TTC549 (cell line): Measurements from ENCODE around the gene ABCC1.
"Not testable (repeated sequence)": the region's sequence is repeated elsewhere in the genome, so short reads cannot be mapped to it uniquely, and the experiment has no call there.

Experiments used
- FAIRE-seq: peaks from 2 replicates; lab custom pipeline; 2012; peaks lifted over from hg19 to GRCh38; lab: Jason Lieb, UNC

ABCC1 gene

DNA sequence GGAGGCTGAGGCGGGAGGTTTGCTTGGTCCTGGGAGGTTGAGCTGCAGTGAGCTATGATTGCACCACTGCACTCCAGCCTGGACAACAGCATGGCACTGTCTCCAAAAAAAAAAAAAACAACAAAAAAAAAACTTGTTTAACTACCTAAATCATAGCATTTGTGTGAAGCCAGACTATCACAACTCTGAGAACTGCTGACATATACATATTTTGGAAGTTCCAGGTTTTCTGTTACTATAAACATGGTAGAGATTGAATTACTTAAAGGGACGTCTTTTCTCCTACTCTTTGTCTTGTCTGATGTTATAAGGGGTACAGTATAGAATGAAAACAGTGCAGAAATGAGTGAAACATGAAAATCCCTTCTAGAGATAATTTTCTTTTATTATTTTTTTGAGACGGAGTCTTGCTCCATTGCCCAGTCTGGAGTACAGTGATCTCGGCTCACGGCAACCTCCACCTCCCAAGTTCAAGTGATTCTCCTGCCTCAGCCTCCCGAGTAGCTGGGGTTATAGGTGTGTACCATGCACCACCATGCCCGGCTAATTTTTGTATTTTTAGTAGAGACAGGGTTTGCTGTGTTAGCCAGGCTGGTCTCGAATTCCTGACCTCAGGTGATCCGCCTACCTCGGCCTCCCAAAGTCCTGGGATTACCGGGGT lies 18.4 kb downstream of the ABCC1 start:
- no peak for FAIRE-seq

DNA sequence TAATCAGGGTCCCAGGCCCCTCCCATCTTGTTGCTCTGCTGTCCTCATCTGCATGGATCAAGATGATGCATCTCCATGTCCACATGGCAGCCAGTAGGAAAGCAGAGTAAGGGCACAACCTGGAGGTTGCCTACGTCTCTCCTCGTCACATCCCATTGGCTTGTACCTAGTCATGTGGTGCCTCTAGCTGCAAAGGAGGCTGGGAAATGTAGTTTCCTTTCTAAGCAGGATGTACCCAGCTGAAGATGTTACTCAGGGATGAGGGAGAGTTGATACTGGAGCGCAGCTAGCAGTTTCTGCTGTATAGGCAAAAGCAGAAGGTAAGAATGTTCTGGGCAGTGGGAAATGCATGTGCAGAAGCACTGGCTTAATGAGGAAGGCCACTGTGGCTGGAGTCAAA lies 20.8 kb downstream of the ABCC1 start:
- FAIRE-seq: no peak

DNA sequence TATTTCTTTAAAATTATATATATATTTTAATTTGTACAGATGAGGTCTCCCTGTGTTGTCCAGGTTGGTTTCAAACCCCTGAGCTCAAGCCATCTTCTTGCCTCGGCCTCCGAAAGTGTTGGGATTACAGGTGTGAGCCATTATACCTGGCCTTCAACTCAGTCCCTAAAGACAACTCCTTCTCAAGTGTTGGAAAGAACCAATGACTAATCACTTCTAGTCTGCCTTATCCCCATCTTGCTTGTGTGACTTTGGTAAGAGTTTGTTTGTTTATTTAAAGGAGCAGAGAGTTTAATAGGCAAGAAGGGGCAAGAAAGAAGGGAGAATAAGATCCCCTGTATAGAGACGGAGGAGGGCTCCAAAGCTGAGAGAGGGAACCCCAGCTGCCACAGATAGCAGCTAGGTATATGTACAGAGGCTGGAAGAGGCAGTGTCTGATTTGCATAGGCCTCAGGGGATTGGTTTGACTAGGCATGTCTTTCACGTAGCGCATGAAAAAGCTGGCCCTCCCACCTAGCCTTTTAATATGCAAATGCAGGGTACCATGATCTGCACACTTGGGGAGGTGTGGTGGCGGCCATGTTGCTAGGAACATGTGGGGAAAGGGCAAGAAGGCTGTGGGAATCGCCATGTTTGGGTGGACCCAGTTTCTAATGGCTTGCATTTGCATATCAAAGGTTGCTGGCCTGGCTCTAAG lies 21.5 kb downstream of the ABCC1 start:
- FAIRE-seq: no peak

DNA sequence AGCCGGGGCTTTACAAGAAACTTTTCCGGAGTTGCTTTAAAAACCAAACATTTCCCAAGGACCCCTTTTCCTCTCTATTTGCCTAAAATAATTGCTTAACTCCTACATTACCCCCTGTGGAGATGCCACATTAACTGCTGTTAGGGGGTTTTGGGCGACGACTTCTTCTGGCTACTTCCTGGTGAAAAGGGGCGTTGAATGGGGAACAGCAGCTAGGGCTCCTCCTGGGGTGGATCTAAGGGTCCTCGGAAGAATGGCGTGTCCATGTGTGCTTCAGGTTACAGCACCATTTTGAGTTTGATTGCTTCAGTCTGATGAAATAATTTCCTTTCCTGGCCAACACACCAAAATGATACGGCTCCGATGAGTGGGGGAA lies 22.0 kb downstream of the ABCC1 start:
- no peak for FAIRE-seq

DNA sequence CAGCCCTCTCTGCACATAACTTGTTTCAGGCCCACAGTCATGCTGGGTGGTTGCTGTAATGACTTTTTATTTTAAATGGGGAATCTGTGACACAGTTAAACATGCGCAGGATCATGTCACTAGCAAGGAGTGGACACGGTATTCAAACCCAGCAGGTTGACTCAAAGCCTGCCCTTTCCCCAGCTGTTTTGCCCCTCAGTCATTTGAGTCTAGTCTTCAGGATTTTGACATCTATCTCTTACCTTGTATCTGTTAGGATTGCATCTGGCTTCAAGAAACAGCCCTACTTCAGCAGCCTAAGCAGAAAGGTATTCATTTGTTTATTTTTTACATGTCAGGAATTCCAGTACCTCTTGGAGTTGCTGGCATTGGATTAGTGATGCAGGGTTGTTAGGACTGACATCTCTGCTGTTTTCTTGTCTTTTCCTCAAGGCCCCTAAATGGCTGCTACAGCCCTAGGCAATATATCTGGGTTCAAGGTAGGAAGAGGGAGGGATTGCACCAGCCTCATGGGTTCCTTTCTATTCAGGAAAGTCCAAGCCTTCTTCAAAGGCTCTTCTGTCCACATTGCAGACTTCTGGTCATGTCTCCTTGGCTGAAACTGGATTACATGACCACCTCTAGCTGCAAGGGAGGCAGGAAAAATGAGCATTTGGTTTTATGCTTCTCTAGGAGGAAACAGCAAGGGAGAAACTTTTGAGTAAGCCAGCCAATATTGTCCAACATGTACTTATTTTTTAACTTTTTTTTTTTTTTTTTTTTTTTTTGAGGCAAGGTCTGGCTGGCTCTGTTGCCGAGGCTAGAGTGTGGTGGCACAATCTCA lies 22.8 kb downstream of the ABCC1 start:
- no peak for FAIRE-seq

DNA sequence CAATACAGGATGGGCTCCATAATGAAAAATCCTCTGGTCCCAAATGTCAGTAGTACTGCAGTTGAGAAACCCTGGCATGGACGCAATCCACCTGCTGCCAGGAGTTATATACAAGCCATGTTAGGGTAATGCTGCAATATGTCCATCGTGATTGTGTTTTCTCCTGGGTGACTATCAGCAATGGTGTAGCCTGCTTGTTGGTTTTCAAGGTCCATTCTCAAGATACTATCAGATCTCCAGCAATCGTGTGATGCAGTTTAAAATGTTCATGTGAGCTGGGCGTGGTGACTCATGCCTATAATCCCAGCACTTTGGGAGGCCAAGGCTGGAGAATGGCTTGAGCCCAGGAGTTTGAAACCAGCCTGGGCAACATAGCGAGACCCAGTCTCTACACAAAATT lies 24.0 kb downstream of the ABCC1 start:
- FAIRE-seq: no peak

DNA sequence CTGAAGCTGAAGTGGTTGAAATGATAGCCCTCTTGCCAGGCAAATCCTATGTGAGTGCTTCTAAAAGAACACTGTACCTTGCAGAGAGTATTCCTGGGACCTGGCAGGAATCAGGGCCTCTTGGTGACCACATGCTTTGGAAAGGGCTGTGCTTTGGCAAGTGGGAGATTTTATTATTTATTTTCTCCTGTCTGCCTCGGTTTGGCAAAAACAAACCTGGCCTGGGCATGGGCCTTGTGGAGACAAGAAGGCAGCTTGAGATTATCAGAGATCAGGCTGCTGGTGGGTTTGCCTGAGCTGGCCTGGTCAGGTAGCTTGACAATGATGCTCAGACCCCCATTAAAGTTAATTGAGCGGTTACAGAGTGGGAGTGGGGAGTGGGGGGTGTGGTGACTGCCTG lies 24.6 kb downstream of the ABCC1 start:
- FAIRE-seq: no peak

DNA sequence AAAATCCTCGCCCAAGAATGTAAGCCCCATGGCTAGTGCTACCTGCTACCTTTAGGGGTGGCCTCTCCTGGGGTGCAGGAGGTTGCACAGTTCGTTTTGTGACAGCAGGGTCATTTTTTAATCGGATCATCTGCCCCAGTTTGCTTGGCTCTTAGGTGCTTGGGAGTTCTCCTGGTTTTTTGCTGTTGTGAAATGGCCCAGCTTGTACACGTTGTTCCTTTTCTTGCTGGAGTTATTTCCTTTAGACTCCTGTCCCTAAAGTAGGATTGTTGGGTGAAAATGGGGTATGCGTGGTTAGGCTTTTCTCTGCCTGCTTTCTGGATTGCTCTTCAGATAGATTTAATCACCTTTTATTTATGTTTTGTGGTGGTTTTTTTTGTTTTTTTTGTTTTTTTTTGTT lies 25.8 kb downstream of the ABCC1 start:
- FAIRE-seq: no peak

DNA sequence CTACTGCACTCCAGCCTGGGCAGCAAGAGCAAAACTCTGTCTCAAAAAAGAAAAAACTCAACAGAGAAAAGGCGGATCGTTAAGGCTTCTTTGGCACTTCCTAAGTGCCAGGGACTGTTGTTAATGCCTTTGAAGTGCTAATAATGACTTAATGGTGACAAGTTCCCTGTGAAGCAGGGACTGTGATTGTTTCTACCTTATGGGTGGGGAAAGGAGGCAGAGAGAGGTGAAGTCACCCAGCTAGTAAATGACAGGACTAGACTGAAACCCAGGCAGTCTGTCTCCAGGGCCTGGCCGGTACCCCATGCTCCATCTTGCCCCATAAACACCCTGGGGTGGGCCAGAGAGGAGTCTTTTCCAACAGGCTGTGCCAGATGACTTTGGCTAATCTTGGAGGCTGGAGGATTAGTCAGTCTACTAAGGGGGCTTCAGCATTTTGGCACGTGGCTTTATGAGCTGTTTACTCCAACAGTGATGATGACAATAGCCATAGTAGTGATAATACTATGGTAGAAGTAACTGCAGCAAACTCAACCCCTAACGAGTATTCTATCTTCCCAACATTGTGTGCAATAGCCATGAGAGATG lies 26.9 kb downstream of the ABCC1 start:
- no peak for FAIRE-seq

DNA sequence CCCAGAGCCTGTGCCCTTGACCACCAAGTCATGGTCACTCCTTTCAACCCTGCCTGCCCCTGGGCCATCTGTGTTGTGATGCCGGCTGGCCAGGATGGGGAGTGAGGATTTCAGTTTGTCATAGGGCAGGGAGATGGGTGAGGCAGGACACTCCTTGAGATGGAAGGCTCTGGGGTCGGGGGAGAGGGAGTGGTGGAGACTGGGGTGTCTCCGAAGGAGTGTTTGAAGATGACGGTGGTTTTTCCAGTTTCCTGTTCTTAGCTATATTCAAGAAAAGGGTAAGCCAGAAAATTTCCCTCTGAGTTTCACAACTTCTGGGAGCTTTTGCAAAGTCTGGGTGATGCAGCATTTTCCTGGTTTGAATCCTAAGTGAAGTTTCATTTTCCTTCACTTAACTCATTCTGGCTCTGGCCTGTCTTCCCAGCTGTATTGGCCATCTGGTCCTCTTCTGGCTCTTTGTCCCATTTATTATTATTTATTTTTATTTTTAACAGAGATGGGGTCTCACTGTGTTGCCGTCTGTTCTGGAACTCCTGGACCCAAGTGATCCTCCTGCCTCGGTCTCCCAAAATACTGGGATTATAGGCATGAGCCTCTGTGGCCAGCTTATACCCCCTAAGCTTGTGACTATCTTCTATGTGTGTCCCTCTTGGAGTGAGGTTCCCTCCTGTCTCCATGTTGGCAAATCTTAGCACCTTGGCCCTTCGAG lies 27.7 kb downstream of the ABCC1 start:
- no peak for FAIRE-seq

DNA sequence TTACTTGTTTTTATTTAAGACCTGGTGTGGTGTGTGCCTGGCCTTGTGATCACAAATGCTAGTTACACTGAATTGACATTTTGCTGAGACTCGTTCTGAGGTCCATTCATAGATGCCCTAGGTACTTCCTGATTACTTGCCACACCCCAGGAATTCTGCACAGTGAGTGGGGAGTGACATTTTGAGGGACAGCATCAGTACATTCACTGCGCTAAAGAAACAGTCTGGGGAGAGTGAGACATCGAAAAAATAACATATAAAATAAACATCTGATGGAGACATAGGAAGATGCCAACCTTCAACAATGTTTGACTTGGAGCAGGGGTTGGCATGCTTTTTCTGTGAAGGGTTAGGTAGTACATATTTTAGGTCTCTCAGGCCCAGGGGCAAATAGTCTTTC lies 30.4 kb downstream of the ABCC1 start:
- no peak for FAIRE-seq

DNA sequence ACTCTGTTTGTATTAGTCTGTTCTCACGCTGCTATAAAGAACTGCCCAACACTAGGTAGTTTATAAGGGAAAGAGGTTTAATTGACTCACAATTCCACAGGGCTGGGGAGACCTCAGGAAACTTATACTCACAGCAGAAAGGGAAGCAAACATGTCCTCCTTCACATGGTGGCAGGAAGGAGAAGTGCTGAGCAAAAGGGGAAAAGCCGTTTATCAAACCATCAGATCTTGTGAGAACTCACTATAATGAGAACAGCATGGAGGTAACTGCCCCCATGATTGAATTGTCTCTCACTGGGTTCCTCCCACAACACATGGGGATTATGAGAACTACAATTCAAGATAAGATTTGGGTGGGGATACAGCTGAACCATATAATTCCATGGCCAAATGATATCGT lies 30.9 kb downstream of the ABCC1 start:
- no peak for FAIRE-seq

DNA sequence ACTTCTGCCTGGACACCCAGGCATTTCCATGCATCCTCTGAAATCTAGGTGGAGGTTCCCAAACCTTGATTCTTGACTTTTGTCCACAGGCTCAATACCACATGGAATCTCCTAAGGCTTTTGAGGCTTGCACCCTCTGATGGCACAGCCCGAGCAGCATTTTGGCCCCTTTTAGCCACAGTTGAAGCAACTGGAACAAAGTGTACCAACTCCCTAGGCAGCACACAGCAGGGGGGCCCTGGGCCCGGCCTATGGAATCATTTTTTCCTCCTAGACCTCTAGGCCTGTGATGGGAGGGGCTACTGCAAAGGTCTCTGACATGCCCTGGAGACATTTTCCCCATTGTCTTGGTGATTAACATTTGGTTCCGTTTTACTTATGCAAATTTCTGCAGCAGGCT lies 32.0 kb downstream of the ABCC1 start:
- no peak for FAIRE-seq

DNA sequence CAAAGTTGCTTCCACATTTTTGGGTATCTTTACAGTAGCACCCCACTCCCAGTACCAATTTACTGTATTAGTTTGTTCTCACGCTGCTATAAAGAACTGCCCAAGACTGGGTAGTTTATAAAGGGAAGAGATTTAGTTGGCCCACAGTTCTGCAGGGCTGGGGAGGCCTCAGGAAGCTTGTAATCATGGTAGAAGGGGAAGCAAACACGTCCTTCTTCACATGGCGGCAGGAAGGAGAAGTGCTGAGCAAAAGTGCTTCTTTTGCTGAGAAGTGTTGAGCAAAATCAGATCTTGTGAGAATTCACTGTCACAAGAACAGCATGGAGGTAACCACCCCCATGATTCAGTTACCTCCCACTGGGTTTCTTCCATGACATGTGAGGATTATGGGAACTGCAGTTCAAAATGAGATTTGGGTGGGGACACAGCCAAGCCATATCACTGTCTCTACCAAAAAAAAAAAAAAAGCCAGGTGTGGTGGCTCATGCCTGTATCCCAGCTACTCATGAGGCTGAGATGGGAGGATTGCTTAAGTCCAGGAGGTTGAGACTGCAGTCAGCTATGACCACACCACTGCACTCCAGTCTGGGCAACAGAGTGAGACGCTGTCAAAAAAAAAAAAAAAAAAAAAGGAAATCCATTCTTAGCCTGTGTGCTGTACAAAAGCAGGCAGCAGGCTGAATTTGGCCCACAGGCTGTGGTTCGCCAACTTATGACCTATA lies 32.9 kb downstream of the ABCC1 start:
- not testable (repeated sequence) for FAIRE-seq

DNA sequence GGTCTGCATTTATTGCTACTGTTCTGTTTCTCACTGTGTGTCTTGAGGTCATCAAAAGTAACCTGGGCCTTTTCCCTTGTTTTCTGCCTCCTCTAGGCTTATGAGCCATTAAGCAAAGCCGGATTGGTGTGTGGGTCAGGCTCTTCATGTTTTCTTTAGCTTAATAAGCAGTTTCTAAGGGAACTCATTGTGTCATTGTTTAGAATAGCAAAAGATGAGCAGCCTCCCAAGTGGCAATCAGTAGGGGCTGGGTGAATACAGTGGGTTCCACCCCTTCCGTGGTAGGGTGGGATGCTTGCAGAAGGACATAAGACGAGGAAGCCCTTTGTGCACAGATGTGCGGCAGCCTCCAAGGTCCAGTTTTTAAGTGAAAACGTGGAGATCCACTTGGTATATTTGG lies 34.5 kb downstream of the ABCC1 start:
- no peak for FAIRE-seq

DNA sequence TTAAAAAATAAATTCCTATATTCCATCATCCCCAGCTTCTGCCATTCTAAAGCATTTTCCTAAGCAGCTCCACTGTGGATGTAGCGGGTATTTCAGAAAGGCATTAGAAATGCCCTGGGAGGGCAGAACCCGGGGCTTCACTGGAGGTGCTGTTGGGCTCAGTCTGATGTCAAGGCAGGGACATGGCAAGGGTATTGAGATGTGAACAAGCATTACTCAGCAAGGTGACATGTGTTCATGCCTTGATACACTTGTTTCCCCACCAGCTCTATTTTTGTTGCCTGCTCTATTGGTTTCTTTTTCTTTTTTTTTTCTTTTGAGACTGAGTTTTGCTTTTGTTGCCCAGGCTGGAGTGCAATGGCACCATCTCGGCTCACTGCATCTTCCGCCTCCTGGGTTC lies 35.7 kb downstream of the ABCC1 start:
- no peak for FAIRE-seq

DNA sequence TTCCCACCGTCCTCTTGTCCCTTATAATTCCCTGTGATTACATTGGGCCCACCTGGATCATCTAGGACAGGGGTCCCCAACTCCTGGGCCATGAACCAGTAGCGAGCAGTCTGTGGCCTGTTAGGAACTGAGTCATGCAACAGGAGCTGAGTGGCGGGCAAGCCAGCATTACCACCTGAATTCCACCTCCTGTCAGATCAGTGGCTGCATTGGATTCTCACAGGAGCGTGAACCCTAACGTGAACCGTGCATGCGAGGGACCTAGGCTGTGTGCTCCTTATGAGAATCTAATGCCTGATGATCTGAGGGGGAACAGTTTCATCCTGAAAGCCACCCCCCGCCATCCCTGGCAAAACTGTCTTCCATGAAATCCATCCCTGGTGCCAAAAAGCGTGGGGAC lies 36.8 kb downstream of the ABCC1 start:
- no peak for FAIRE-seq

DNA sequence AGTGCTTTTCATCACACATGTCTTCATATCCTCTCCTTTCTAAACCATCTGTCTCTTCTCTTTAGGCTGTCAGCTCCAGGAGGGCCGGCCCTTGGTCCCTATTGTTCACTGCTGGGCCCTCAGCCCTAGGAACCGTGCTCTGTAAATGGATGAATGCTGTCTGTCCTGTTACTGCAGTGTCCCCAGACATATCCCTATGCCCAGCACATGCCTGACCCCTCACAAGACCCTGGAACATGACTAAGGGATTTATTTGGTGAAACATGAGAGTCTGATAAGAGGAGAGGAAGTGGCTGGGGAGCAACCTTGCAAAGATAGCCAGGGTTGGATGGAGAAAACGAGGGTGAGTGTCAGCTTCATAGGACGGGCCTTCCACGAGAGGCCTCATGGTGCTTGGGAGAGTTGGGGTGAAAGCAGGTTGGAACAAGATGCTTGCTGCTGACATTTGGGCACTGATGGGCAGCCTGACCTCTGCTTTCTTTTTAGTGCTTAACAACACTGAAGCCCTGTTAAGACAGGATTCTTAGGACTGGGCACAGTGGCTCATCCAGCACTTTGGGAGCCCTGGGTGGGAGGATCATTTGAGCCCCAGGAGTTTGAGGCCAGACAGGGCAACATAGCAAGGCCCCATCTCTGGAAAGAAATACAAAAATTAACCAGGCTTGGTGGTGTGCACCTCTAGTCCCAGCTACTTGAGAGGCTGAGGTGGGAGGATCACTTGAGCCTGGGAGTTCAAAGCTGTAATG lies 39.0 kb downstream of the ABCC1 start:
- FAIRE-seq: no peak

DNA sequence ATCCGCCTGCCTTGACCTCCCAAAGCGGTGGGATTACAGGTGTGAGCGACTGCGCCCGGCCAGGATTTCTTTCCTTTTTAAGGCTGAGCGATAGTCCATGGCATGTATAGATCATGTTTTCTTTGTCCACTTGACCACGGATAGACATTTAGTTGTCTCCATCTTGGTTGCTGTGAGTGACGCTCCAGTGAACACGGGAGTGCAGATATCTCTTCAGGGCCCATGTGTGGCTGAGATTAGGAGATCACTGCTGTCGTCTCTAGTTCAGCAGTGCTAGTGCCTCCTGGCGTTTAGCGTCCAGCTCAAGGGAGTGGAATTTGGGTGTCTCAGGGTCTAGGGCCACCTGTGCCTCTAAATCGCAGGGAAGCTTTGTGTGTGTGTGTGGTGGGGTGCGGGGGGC lies 41.5 kb downstream of the ABCC1 start:
- no peak for FAIRE-seq

DNA sequence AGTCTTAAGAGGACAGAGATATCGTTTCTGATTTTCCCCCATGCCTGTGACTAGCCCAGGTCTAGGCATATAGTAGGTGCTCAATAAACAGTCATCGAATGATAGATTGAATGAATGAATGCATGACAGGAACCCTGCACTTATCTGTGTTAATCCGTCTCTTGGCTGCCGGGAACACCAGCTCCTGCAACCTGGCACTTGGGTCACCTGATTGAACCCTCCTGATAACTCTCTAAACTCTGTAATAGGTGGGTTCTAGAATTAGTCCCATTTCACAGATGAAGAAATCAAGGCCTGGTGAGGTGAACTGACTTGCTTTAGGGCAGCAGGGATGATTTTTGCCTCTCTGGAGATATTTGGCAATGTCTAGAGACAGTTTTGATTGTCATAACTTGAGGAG lies 43.7 kb downstream of the ABCC1 start:
- no peak for FAIRE-seq

DNA sequence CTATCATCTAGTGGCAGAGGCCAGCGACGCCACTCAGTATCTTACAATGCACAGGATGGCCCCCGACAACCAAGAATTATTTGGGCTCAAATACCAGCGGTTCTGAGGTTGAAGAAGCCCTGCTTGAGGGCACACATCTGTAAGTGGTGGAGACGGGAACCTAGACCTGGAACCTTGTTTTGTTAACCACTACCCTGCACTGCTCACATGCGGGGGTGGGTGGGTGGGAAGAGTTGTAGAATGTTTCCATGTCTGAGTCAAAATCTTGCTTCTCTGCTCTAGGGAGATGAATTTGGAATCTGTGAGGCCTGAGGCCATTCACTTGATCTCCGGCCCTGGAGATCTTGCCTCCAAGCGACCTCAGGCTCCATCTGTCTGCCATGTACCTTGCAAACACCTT lies 44.1 kb downstream of the ABCC1 start:
- FAIRE-seq: no peak
